Measurements from ENCODE around the gene KLK6.

DNA sequence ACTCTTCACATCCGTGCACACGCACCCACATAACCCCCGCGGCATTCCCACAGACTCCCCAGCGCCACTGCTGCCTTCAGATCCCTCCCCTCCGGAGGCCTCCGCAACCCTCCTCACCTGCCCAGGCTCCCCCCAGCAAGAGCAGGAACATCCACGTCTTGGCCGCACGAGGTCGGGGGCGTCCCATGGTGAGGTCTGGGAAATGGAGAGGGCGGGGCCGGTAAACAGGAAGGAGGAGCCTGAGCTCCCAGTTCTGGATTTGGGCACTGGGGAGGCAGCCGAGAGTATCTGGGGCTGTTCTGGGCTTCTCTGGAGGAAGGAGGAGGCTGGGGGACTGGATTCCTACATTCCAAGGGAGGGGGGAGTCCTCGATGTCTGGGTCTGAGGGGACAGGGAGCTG lies 31.6 kb upstream of the KLK6 start:
- TF ChIP-seq, protein P1, sequence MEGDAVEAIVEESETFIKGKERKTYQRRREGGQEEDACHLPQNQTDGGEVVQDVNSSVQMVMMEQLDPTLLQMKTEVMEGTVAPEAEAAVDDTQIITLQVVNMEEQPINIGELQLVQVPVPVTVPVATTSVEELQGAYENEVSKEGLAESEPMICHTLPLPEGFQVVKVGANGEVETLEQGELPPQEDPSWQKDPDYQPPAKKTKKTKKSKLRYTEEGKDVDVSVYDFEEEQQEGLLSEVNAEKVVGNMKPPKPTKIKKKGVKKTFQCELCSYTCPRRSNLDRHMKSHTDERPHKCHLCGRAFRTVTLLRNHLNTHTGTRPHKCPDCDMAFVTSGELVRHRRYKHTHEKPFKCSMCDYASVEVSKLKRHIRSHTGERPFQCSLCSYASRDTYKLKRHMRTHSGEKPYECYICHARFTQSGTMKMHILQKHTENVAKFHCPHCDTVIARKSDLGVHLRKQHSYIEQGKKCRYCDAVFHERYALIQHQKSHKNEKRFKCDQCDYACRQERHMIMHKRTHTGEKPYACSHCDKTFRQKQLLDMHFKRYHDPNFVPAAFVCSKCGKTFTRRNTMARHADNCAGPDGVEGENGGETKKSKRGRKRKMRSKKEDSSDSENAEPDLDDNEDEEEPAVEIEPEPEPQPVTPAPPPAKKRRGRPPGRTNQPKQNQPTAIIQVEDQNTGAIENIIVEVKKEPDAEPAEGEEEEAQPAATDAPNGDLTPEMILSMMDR (IDR thresholded peaks at IDR 0.05; ENCODE audit: insufficient read depth, low read length, poor library complexity, severe bottlenecking), result no peak
- no peak for TF ChIP-seq EZH2phosphoT487 (conservative IDR thresholded peaks at IDR 0.05; ENCODE audit: low read length)
